CD4-positive, alpha-beta T cell treated with Interleukin-4 for 1 hour (primary cell): Measurements from ENCODE around the gene RWDD3.

Source experiments
- DNase-seq, 2 donors: peaks; one replicate each; pipeline ENCODE4 v3.0.0-alpha.2; 2020 to 2022

RWDD3 gene

DNA sequence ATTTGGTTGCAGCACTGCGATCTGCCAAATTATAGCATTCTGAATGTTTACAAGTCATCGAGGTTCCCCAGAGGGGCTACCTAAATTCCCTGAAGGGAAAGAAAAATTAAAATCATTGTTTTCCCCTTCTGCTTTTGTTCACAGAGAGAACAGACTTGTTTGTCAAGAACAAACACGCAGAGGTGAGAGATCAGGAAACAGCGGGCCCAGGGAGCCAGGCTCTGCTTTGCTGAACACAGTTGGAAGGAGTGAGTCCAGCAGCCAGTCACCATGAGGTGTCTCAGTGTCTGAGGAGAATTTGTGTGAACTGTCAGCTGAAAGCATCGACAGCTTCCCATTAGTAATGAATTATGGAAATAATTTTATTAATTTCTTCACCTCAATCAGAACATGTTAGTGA, 52.5 kb downstream of the RWDD3 start:
- no peak for DNase-seq

DNA sequence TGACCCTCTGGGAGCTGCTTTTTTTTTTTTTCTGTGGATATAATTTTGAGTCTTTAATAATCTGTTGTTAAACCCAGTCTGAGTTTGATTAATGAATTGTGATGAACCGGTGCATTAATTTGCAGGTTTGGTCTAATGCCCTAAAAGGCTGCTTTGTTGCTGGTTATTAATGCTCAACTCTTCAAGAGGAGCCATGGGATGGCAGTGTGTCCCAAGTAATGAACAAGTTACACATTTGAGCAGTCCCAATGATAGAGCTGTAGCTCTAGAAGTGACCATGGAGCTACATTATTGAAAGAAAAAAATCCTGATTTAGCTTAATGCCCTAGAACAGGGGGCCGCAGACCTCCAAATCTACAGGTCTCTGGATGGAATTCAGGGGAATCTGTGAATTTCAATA, 53.1 kb downstream of the RWDD3 start:
- DNase-seq, result no peak

DNA sequence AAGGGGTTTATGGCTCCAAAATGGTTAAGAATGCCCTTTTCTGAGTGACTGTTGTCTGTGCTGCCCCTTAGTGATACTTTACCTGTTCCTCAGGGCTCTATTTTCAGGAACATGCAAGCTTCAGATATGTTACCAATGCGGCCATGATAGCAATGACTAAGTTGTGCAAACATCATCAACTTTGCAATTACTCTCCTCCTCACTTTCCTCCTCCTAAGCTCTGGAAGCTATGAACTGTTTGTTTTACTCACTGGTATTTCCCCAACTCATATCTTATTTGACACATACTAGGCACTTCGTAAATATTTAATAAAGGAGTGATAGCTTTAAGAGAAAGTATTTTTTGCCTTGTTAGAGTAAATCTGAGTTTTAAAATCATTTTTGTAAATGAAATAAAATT, 53.8 kb downstream of the RWDD3 start:
- DNase-seq, result no peak
